ENCODE results near the gene COL4A1.
A peak's percentile ranks its signal among the peaks of the same experiment; 100 is the strongest.

COL4A1 gene

GRCh38 chr13:110320645-110321044, 13.7 kb upstream of the COL4A1 start:
- TF ChIP-seq NFIC (IDR thresholded peaks at IDR 0.05) (no peak), CREB1 (IDR thresholded peaks at IDR 0.05; ENCODE audit: low read depth) (no peak), TAF1 (IDR thresholded peaks at IDR 0.05; ENCODE audit: low read depth) (no peak), EGR1 (IDR thresholded peaks at IDR 0.05) (no peak), TCF12 (IDR thresholded peaks at IDR 0.05; ENCODE audit: low read depth) (no peak), FOXM1 (IDR thresholded peaks at IDR 0.05; ENCODE audit: borderline replicate concordance, low read depth) (no peak)
- TF ChIP-seq, protein P1, sequence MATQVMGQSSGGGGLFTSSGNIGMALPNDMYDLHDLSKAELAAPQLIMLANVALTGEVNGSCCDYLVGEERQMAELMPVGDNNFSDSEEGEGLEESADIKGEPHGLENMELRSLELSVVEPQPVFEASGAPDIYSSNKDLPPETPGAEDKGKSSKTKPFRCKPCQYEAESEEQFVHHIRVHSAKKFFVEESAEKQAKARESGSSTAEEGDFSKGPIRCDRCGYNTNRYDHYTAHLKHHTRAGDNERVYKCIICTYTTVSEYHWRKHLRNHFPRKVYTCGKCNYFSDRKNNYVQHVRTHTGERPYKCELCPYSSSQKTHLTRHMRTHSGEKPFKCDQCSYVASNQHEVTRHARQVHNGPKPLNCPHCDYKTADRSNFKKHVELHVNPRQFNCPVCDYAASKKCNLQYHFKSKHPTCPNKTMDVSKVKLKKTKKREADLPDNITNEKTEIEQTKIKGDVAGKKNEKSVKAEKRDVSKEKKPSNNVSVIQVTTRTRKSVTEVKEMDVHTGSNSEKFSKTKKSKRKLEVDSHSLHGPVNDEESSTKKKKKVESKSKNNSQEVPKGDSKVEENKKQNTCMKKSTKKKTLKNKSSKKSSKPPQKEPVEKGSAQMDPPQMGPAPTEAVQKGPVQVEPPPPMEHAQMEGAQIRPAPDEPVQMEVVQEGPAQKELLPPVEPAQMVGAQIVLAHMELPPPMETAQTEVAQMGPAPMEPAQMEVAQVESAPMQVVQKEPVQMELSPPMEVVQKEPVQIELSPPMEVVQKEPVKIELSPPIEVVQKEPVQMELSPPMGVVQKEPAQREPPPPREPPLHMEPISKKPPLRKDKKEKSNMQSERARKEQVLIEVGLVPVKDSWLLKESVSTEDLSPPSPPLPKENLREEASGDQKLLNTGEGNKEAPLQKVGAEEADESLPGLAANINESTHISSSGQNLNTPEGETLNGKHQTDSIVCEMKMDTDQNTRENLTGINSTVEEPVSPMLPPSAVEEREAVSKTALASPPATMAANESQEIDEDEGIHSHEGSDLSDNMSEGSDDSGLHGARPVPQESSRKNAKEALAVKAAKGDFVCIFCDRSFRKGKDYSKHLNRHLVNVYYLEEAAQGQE (IDR thresholded peaks at IDR 0.05; ENCODE audit: low read depth), result no peak
- TF ChIP-seq, protein P2, sequence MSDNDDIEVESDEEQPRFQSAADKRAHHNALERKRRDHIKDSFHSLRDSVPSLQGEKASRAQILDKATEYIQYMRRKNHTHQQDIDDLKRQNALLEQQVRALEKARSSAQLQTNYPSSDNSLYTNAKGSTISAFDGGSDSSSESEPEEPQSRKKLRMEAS (IDR thresholded peaks at IDR 0.05), result no peak

GRCh38 chr13:110319774-110320509, 13.0 kb upstream of the COL4A1 start:
- TF ChIP-seq, protein P1 (IDR thresholded peaks at IDR 0.05; ENCODE audit: low read depth), result peak; percentile 50
- TF ChIP-seq ZBTB7A (IDR thresholded peaks at IDR 0.05; ENCODE audit: low read depth), result no peak
- no peak for TF ChIP-seq EGR1 (IDR thresholded peaks at IDR 0.05)
- TF ChIP-seq TAF1 (IDR thresholded peaks at IDR 0.05; ENCODE audit: low read depth), result no peak
- peak; percentile 80; the same call in 1 of the 2 replicates for TF ChIP-seq EP300 (IDR thresholded peaks at IDR 0.05; ENCODE audit: borderline replicate concordance)
- TF ChIP-seq TCF12 (IDR thresholded peaks at IDR 0.05; ENCODE audit: low read depth), result peak; percentile 80; the same call in 1 of the 2 replicates
- peak; percentile 69; the same call in 1 of the 2 replicates for TF ChIP-seq NFIC (IDR thresholded peaks at IDR 0.05)
- TF ChIP-seq CEBPB (IDR thresholded peaks at IDR 0.05), result no peak
- peak; percentile 3; the same call in 1 of the 2 replicates for TF ChIP-seq RAD21 (IDR thresholded peaks at IDR 0.05; ENCODE audit: low read depth)
- no peak for TF ChIP-seq YY1 (IDR thresholded peaks at IDR 0.05; ENCODE audit: low read depth)
- peak; percentile 81 for TF ChIP-seq TEAD4 (IDR thresholded peaks at IDR 0.05)
- no peak for TF ChIP-seq CREB1 (IDR thresholded peaks at IDR 0.05; ENCODE audit: low read depth)
- no peak for TF ChIP-seq FOXM1 (IDR thresholded peaks at IDR 0.05; ENCODE audit: borderline replicate concordance, low read depth)
- TF ChIP-seq, protein P2 (IDR thresholded peaks at IDR 0.05), result no peak; the same call in none of the 2 replicates
- TF ChIP-seq, protein P3, sequence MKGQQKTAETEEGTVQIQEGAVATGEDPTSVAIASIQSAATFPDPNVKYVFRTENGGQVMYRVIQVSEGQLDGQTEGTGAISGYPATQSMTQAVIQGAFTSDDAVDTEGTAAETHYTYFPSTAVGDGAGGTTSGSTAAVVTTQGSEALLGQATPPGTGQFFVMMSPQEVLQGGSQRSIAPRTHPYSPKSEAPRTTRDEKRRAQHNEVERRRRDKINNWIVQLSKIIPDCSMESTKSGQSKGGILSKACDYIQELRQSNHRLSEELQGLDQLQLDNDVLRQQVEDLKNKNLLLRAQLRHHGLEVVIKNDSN (IDR thresholded peaks at IDR 0.05), result no peak

DNA sequence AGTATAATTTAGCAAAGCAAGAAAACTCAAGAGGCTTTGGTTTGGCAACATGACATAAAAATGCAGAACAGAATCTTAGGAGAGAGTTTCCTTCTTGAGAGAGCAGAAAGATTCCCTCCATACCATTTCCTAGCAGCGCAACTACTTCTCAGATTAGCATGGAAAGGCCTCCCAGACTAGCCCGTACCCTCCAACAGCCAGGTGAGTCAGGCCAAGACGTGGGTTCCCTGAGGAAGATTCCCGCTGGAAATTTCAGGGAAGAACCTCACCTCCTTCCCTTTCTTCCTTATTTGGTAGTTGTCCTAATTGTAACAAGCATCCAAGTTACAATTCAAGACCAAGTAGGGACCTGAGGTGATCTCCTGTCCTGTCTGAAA, 12.4 kb upstream of the COL4A1 start:
- TF ChIP-seq ZBTB7A (IDR thresholded peaks at IDR 0.05; ENCODE audit: low read depth) (no peak), TEAD4 (IDR thresholded peaks at IDR 0.05) (no peak)

DNA sequence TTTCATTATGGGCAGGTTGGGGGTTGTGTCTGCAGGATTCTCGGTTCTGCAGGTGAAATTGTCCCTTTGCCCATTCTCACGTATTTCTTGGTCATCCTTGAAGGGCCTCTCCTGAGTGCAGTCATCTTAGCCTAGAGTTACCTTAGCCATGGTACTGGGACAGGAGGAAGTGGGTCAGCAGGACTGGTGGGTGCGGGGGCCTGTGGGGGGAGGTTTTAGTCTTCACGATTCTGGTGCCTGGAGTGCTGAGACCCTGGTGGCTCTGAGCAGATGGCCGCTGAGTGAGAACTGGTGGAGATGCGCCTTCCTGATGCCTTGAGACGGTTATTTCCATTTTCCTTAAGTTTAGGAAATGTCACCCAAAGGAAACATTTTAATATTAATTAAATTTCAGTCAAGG, 12.0 kb upstream of the COL4A1 start:
- TF ChIP-seq ZBTB7A (IDR thresholded peaks at IDR 0.05; ENCODE audit: low read depth), result no peak
- TF ChIP-seq, protein P2 (IDR thresholded peaks at IDR 0.05), result no peak
- TF ChIP-seq YY1 (IDR thresholded peaks at IDR 0.05; ENCODE audit: low read depth), result no peak
- TF ChIP-seq EGR1 (IDR thresholded peaks at IDR 0.05), result no peak
- no peak for TF ChIP-seq TEAD4 (IDR thresholded peaks at IDR 0.05)
- TF ChIP-seq CREB1 (IDR thresholded peaks at IDR 0.05; ENCODE audit: low read depth), result no peak
- no peak for TF ChIP-seq TCF12 (IDR thresholded peaks at IDR 0.05; ENCODE audit: low read depth)
- TF ChIP-seq CEBPB (IDR thresholded peaks at IDR 0.05), result no peak
- TF ChIP-seq, protein P3 (IDR thresholded peaks at IDR 0.05), result no peak
- TF ChIP-seq FOXM1 (IDR thresholded peaks at IDR 0.05; ENCODE audit: borderline replicate concordance, low read depth), result no peak
- TF ChIP-seq, protein P1 (IDR thresholded peaks at IDR 0.05; ENCODE audit: low read depth), result no peak
- TF ChIP-seq EP300 (IDR thresholded peaks at IDR 0.05; ENCODE audit: borderline replicate concordance), result no peak
- no peak for TF ChIP-seq NFIC (IDR thresholded peaks at IDR 0.05)
- TF ChIP-seq RAD21 (IDR thresholded peaks at IDR 0.05; ENCODE audit: low read depth), result no peak
- no peak for TF ChIP-seq TAF1 (IDR thresholded peaks at IDR 0.05; ENCODE audit: low read depth)

Data from Ishikawa (cell line).